NCI-H526 treated with DMSO at 0.1 percent for 48 hours (cell line): ENCODE data around the gene SCN9A.
"Not testable (repeated sequence)": the region's sequence is repeated elsewhere in the genome, so short reads cannot be mapped to it uniquely, and the experiment has no call there.

ENCODE experiments used
- DNase-seq: peaks from one replicate; lab custom pipeline; 2025; lab: John Stamatoyannopoulos, UW

SCN9A gene

GRCh38 chr2:166375736-166376487 is at the start of gene SCN9A:
Gene SCN9A, minus strand, starts transcription at chr2:166375944. Its CDS starts 64,188 bp downstream, at chr2:166311756.
- peak; percentile 79 for DNase-seq

GRCh38 chr2:166424841-166425240 is 49.1 kb upstream of the SCN9A start:
- no peak for DNase-seq

- DNase-seq: peak; percentile 31
Measured at GRCh38 chr2:166419616-166419934, 43.8 kb upstream of the SCN9A start.

- DNase-seq: no peak
Measured at GRCh38 chr2:166418853-166419615, 43.3 kb upstream of the SCN9A start.

- peak; percentile 3 for DNase-seq
Measured at GRCh38 chr2:166417669-166418068, 41.9 kb upstream of the SCN9A start.

- DNase-seq: no peak
Measured at GRCh38 chr2:166413255-166413654, 37.5 kb upstream of the SCN9A start.

- no peak for DNase-seq
Measured at GRCh38 chr2:166411473-166412230, 35.9 kb upstream of the SCN9A start.

- DNase-seq: no peak
Measured at GRCh38 chr2:166410828-166411472, 35.2 kb upstream of the SCN9A start.

- DNase-seq: not testable (repeated sequence)
Measured at GRCh38 chr2:166407746-166408145, 32.0 kb upstream of the SCN9A start.

- no peak for DNase-seq
Measured at GRCh38 chr2:166406374-166406773, 30.6 kb upstream of the SCN9A start.

- no peak for DNase-seq
Measured at GRCh38 chr2:166405569-166405926, 29.8 kb upstream of the SCN9A start.

GRCh38 chr2:166404831-166405568 is 29.3 kb upstream of the SCN9A start:
- DNase-seq: no peak

GRCh38 chr2:166394245-166394644 is 18.5 kb upstream of the SCN9A start:
- no peak for DNase-seq

GRCh38 chr2:166393008-166393407 is 17.3 kb upstream of the SCN9A start:
- DNase-seq: no peak

GRCh38 chr2:166388481-166389070 is 12.8 kb upstream of the SCN9A start:
- DNase-seq: no peak

- DNase-seq: no peak
Measured at GRCh38 chr2:166385313-166385712, 9.6 kb upstream of the SCN9A start.

GRCh38 chr2:166384774-166385173 is 9.0 kb upstream of the SCN9A start:
- peak; percentile 12 for DNase-seq

GRCh38 chr2:166382448-166382847 is 6.7 kb upstream of the SCN9A start:
- no peak for DNase-seq

- no peak for DNase-seq
Measured at GRCh38 chr2:166380615-166381014, 4.9 kb upstream of the SCN9A start.

- DNase-seq: no peak
Measured at GRCh38 chr2:166376873-166377272, 1.1 kb upstream of the SCN9A start.

GRCh38 chr2:166376488-166376828 is 714 bp upstream of the SCN9A start:
- no peak for DNase-seq
